K562 (cell line): ENCODE measurements around the gene TDO2. TPM values are rescaled to one million over a fixed set of nuclear protein-coding genes. Genes with fewer than 3 reads are reported as not detected.

Source experiments
- ATAC-seq: fragments of 200-7000 bp; cut with Tn5 transposase; 3 replicates; pipeline ENCODE4 v1.9.1; 2020; ENCODE audit warnings: moderate library complexity
- BruUV-seq: library from RNA; stranded (reverse); fragments of 400-500 nt; replicated peaks from 2 replicates; lab custom pipeline; 2021; lab: Mats Ljungman, UMichigan
- CTCF ChIA-PET: fragments of 300-600 bp; formaldehyde crosslinking; extraction: SDS; loops from one replicate; lab custom pipeline; 2021; ENCODE audit warnings: low intra/inter-chr PET ratio; lab: Yijun Ruan, JAX
- POLR2A ChIA-PET: fragments of 300-600, 350-650 bp; sonication (Branson Sonifier 250); formaldehyde crosslinking; extraction: SDS; loops from one replicate; lab custom pipeline; 2021; ENCODE audit warnings: antibody characterized with exemption, inconsistent platforms; lab: Yijun Ruan, JAX
- DNase-seq, 4 experiments: peaks; one replicate each; pipeline versions ENCODE4 v3.0.0 to v3.0.0-alpha.2; 2011 to 2018; ENCODE audit warnings: low spot score in 3 of 4, mixed read lengths in 3 of 4; ENCODE audit errors: extremely low read depth in 1 of 4
- FAIRE-seq: peaks from 2 replicates; lab custom pipeline; 2011; peaks lifted over from hg19 to GRCh38; lab: Jason Lieb, UNC
- H2AFZ ChIP-seq: 2 replicates; pipeline ENCODE4 v1.6.0; 2011; ENCODE audit warnings: low read depth, low read length, control low read depth, inconsistent platforms
- H3K27ac ChIP-seq: fragments of 200-600 bp; 3 replicates; pipeline ENCODE4 v1.8.0; 2011; ENCODE audit warnings: low read depth, mild to moderate bottlenecking, control low read depth, inconsistent platforms, low read length, moderate library complexity, mixed read lengths; ENCODE audit errors: extremely low read depth
- H3K27me3 ChIP-seq, 2 experiments: fragments of 300-600 bp in 1 of 2; 2 replicates in 1 of 2; 3 replicates in 1 of 2; pipeline versions ENCODE4 v1.6.0 to v1.8.0; 2011; ENCODE audit warnings: inconsistent platforms in 2 of 2, low read length in 2 of 2, mild to moderate bottlenecking in 1 of 2, mixed read lengths in 1 of 2, moderate library complexity in 1 of 2; ENCODE audit not compliant: control insufficient read depth in 2 of 2, insufficient read depth in 2 of 2
- H3K36me3 ChIP-seq: fragments of 300-600 bp; 3 replicates; pipeline ENCODE4 v1.8.0; 2011; ENCODE audit warnings: mild to moderate bottlenecking, low read length, inconsistent platforms; ENCODE audit not compliant: control insufficient read depth, insufficient read depth
- H3K4me1 ChIP-seq, 2 experiments: fragments of 200-600 bp in 1 of 2; replicated peaks in 1 of 2; 2 replicates in 1 of 2; 3 replicates in 1 of 2; pipeline versions ENCODE4 v1.5.1 to v1.8.0; 2011; ENCODE audit warnings: inconsistent platforms in 2 of 2, low read length in 2 of 2, mild to moderate bottlenecking in 1 of 2, mixed read lengths in 1 of 2, moderate library complexity in 1 of 2; ENCODE audit not compliant: control insufficient read depth in 2 of 2, insufficient read depth in 2 of 2
- H3K4me2 ChIP-seq: 2 replicates; pipeline ENCODE4 v1.6.1; 2011; ENCODE audit warnings: low read length, control low read depth, inconsistent platforms, mixed read lengths; ENCODE audit not compliant: insufficient read depth
- H3K4me3 ChIP-seq: fragments of 200-600 bp; sonication (generic), shearing (Covaris generic); 2 replicates; pipeline ENCODE4 v1.5.1; 2016; ENCODE audit warnings: control low read depth, inconsistent platforms
- H3K79me2 ChIP-seq: fragments of 200-600 bp; 3 replicates; pipeline ENCODE4 v1.8.0; 2011; ENCODE audit warnings: low read length, inconsistent platforms; ENCODE audit not compliant: control insufficient read depth, insufficient read depth
- H3K9ac ChIP-seq, 2 experiments: 2 replicates each; pipeline versions ENCODE4 v1.6.0 to v1.6.1; 2011; ENCODE audit warnings: low read depth in 2 of 2, low read length in 2 of 2, control low read depth in 1 of 2, inconsistent platforms in 1 of 2, mild to moderate bottlenecking in 1 of 2, mixed read lengths in 1 of 2; ENCODE audit not compliant: insufficient read depth in 1 of 2
- H3K9me1 ChIP-seq: one replicate; pipeline ENCODE4 v1.6.0; 2011; ENCODE audit warnings: inconsistent platforms, mild to moderate bottlenecking, low read length, moderate library complexity; ENCODE audit not compliant: control insufficient read depth, insufficient read depth
- H3K9me3 ChIP-seq: replicated peaks from 2 replicates; pipeline ENCODE4 v1.5.1; 2011; ENCODE audit warnings: low read depth, low read length, inconsistent platforms; ENCODE audit not compliant: control insufficient read depth, insufficient read depth
- H4K20me1 ChIP-seq: replicated peaks from 2 replicates; pipeline ENCODE4 v1.6.1; 2011; ENCODE audit warnings: low read length, inconsistent platforms, mixed read lengths; ENCODE audit not compliant: control insufficient read depth, insufficient read depth
- CHCHD3 ChIP-seq: fragments of 250-450 bp; sonication (Bioruptor Pico); IDR thresholded peaks from 2 replicates; pipeline ENCODE4 v2.1.2; 2022; ENCODE audit warnings: mild to moderate bottlenecking
- HMG20A ChIP-seq: fragments of 450-650 bp; formaldehyde crosslinking; conservative IDR thresholded peaks from 2 replicates; pipeline ENCODE4 v1.4.0; 2020; ENCODE audit warnings: mild to moderate bottlenecking, mixed read lengths
- NCOA2 ChIP-seq, 2 experiments: fragments of 450-650 bp; IDR thresholded peaks; 2 replicates each; pipeline ENCODE4 v1.6.1; 2018; ENCODE audit warnings: mild to moderate bottlenecking in 2 of 2, moderate library complexity in 1 of 2; ENCODE audit not compliant: partially characterized antibody in 2 of 2
- NCOA6 ChIP-seq: fragments of 450-650 bp; IDR thresholded peaks from 2 replicates; pipeline ENCODE4 v1.6.1; 2017; ENCODE audit warnings: mild to moderate bottlenecking
- PPARD ChIP-seq: fragments of 250-450 bp; sonication (Bioruptor Pico); IDR thresholded peaks from 2 replicates; pipeline ENCODE4 v1.8.0; 2022; ENCODE audit warnings: inconsistent platforms, mild to moderate bottlenecking, moderate library complexity
- SRSF7 ChIP-seq: fragments of 200-400 bp; formaldehyde crosslinking; optimal IDR thresholded peaks from 2 replicates; pipeline ENCODE3; 2017; ENCODE audit warnings: mild to moderate bottlenecking, low read depth, low read length
- TARDBP ChIP-seq: fragments of 450-650 bp; IDR thresholded peaks from 2 replicates; pipeline ENCODE4 v1.6.1; 2016
- ZNF140 ChIP-seq: fragments of 250-450 bp; sonication (Bioruptor Pico); IDR thresholded peaks from 2 replicates; pipeline ENCODE4 v1.8.0; 2021; ENCODE audit warnings: moderate library complexity, mild to moderate bottlenecking, inconsistent platforms
- ZNF146 ChIP-seq: IDR thresholded peaks from one replicate; pipeline ENCODE4 v1.6.1; 2018; ENCODE audit warnings: missing compliant biosample characterization; ENCODE audit not compliant: unreplicated experiment
- WGBS: fragments of 100-300 bp; shearing (Covaris generic); methylation state at CpG from one replicate; pipeline ENCODE4 v1.1.6; 2016; ENCODE audit warnings: low coverage, mixed read lengths; ENCODE audit not compliant: insufficient coverage; ENCODE audit errors: missing lambda C conversion rate; 5-methylcytosine and 5-hydroxymethylcytosine counted together
- in situ Hi-C: fragments of 300-500 bp; cut with MboI; formaldehyde crosslinking; loops from 4 replicates; pipeline ENCODE4 v1.15.0; 2018; ENCODE audit warnings: inconsistent platforms, mixed read lengths
- intact Hi-C: fragments of 100-400 bp; cut with micrococcal nuclease; formaldehyde crosslinking; loops from 2 replicates; pipeline ENCODE4 v1.14.2; 2022
- polyA plus RNA-seq, 8 experiments: library from polyadenylated mRNA; depleted of rRNA in 4 of 8; stranded (reverse) in 5 of 8; unstranded in 3 of 8; fragments of >200 nt; fragmentation: Nextera tagmentation in 2 of 8; fragmentation: Illumina TruSeq in 1 of 8; extraction: Ambion mirVana in 2 of 8; extraction: Trizol in 1 of 8; gene quantifications; 2 replicates each; pipeline versions ENCODE4 v1.2.1 to v1.2.3, GENCODE V29; 2011 to 2014; ENCODE audit warnings: inconsistent platforms in 1 of 8, missing spikeins in 1 of 8
- total RNA-seq, 7 experiments: library from RNA; depleted of rRNA in 6 of 7; stranded (reverse); fragments of >200 nt in 6 of 7; fragmentation: Illumina TruSeq in 2 of 7; extraction: Trizol in 2 of 7; gene quantifications; 2 replicates each; pipeline versions ENCODE4 v1.2.1 to v1.2.3, GENCODE V29; 2011 to 2021; ENCODE audit warnings: low replicate concordance in 1 of 7
- TF ChIP-seq, protein P1 (sequence below): fragments of 250-450 bp; sonication (Bioruptor Pico); IDR thresholded peaks from 2 replicates; pipeline ENCODE4 v1.6.1; 2021; ENCODE audit warnings: mild to moderate bottlenecking
- TF ChIP-seq, protein P2 (sequence below): fragments of 250-450 bp; sonication (Bioruptor Pico); IDR thresholded peaks from 2 replicates; pipeline ENCODE4 v1.4.0; 2020; ENCODE audit warnings: mild to moderate bottlenecking

The TDO2 gene
- total and polyA plus RNA-seq, 9 of the 15 experiments (the other 6 are each of a cell fraction or from before 2014, with no cell fraction given) = 0.09 to 0.65 (median 0.22) TPM; not detected in 2

DNA sequence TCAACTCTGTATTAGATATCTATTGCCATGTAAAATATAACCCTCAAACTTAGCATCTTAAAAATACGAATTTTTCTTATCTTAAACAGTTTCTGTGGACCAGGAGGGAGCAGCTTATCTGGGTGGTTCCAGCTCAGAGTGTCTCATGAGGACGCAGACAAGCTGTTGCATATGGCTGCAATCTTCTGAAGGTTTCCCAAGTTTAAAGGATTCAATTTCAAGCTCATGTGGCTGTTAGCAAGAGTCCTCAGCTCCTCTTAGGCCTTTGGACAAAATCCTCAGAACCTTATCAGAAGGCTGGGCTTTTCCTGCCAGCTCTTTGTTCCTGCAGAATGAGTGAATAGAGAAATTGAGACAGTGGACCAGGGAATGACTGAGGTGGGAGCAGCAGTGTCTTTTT lies 53.0 kb downstream of the TDO2 start:
- no peak for DNase-seq
- ChIA-PET POLR2A (no interaction called here), CTCF (no interaction called here)
- Histone ChIP-seq H2AFZ (no peak overlapping the region), H3K9me1 (no peaks in the 10 kb centered on the region), H3K79me2 (no peaks in the 10 kb centered on the region), H3K9me3 (no peaks in the 10 kb centered on the region), H3K9ac (no peak overlapping the region), H3K4me2 (no peak overlapping the region), H3K36me3 (no peaks in the 10 kb centered on the region), H4K20me1 (no peaks in the 10 kb centered on the region), H3K27me3 (no peaks in the 10 kb centered on the region), H3K27ac (no peak overlapping the region), H3K4me3 (no peak overlapping the region), H3K4me1 (peaks cover 0 to 7% of the 10 kb centered on the region in 2 experiments; a peak in 2 of 5 replicates)
- intact Hi-C loops = loop anchor here (10.0 kb wide), 1 partner anchor 1402 kb away; the partner anchor contains the start of gene PLRG1
- TF ChIP-seq ZNF146 (no peak), ZNF140 (CRISPR knock-in tag) (no peak), CHCHD3 (CRISPR knock-in tag) (no peak), PPARD (CRISPR knock-in tag) (no peak), TARDBP (no peak), SRSF7 (no peak), NCOA2 (IDR thresholded peaks at IDR 0.05; ENCODE audit: partially characterized antibody in 2 of 2) (no peak), HMG20A (CRISPR knock-in tag) (no peak), NCOA6 (no peak)
- TF ChIP-seq, protein P1, sequence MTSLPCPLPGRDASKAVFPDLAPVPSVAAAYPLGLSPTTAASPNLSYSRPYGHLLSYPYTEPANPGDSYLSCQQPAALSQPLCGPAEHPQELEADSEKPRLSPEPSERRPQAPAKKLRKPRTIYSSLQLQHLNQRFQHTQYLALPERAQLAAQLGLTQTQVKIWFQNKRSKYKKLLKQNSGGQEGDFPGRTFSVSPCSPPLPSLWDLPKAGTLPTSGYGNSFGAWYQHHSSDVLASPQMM (CRISPR knock-in tag) = no peak
- TF ChIP-seq, protein P2, sequence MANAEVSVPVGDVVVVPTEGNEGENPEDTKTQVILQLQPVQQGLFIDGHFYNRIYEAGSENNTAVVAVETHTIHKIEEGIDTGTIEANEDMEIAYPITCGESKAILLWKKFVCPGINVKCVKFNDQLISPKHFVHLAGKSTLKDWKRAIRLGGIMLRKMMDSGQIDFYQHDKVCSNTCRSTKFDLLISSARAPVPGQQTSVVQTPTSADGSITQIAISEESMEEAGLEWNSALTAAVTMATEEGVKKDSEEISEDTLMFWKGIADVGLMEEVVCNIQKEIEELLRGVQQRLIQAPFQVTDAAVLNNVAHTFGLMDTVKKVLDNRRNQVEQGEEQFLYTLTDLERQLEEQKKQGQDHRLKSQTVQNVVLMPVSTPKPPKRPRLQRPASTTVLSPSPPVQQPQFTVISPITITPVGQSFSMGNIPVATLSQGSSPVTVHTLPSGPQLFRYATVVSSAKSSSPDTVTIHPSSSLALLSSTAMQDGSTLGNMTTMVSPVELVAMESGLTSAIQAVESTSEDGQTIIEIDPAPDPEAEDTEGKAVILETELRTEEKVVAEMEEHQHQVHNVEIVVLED = no peak
- WGBS = 0% methylated on average over 2 of the region's 2 CpGs
- ATAC-seq = no peak
- no TSS peak for BruUV-seq
- in situ Hi-C loops = no loop called here
- no peak for FAIRE-seq
